ENCODE results near the gene RBMS1. TPM values are rescaled to one million over a fixed set of nuclear protein-coding genes. Genes with fewer than 3 reads are reported as not detected.

RBMS1 gene
- 52.1 and 55.5 TPM in 2 replicates for total RNA-seq (2016; rRNA removed; fragmentation: Illumina TruSeq; extraction: Trizol)
- 4.1 and 5.2 TPM in 2 replicates for total RNA-seq (2016; cell fraction: cytosol; rRNA removed; fragmentation: Illumina TruSeq; extraction: Trizol; ENCODE audit: low read depth)
- total RNA-seq (2016; cell fraction: insoluble cytoplasmic fraction; rRNA removed; fragmentation: Illumina TruSeq; extraction: Trizol) = 51.6 and 52.5 TPM in 2 replicates
- total RNA-seq (2016; cell fraction: membrane; rRNA removed; fragmentation: Illumina TruSeq; extraction: Trizol) = 18.5 and 21.0 TPM in 2 replicates
- 44.0 and 59.0 TPM in 2 replicates for total RNA-seq (2016; cell fraction: nucleus; rRNA removed; fragmentation: Illumina TruSeq; extraction: Trizol)
- polyA plus RNA-seq (2011; rRNA removed) = 82.9 and 110 TPM in 2 replicates
- 71.0 and 80.7 TPM in 2 replicates for polyA plus RNA-seq (2011; cell fraction: cytosol; rRNA removed)
- 50.6 and 54.0 TPM in 2 replicates for polyA plus RNA-seq (2011; cell fraction: nucleus; rRNA removed)
- 70.0 and 92.2 TPM in 2 replicates for polyA plus RNA-seq (2012)
- polyA plus RNA-seq (2016; cell fraction: cytosol; fragmentation: Illumina TruSeq; extraction: Trizol; ENCODE audit: low read depth) = 2.6 and 2.7 TPM in 2 replicates
- polyA plus RNA-seq (2016; cell fraction: insoluble cytoplasmic fraction; fragmentation: Illumina TruSeq; extraction: Trizol; ENCODE audit: low read depth) = 51.8 and 60.2 TPM in 2 replicates
- polyA plus RNA-seq (2016; cell fraction: membrane; fragmentation: Illumina TruSeq; extraction: Trizol; ENCODE audit: low read depth) = 10.2 and 12.3 TPM in 2 replicates
- polyA plus RNA-seq (2016; cell fraction: nucleus; fragmentation: Illumina TruSeq; extraction: Trizol; ENCODE audit: insufficient read depth, low read depth) = 43.3 and 48.9 TPM in 2 replicates
- 28.8 and 93.8 TPM in 2 replicates for polyA minus RNA-seq (2011; rRNA and poly(A)+ RNA removed; ENCODE audit: low replicate concordance)
- polyA minus RNA-seq (2011; cell fraction: cytosol; rRNA and poly(A)+ RNA removed) = 56.0 and 61.6 TPM in 2 replicates
- 172 and 186 TPM in 2 replicates for polyA minus RNA-seq (2011; cell fraction: nucleus; rRNA and poly(A)+ RNA removed)
- Bru-seq, nascent RNA = percentile 94 among the genes with signal in this experiment
- BruChase-seq, experiment 1, labeled RNA remaining after a 6-hour chase = percentile 77 among the genes with signal in this experiment
- percentile 81 among the genes with signal in this experiment for BruChase-seq, experiment 2, labeled RNA remaining after a 2-hour chase
- long read RNA-seq, experiment 1, full-length matches to known transcripts = 5 of 28 reads
- long read RNA-seq, experiment 1, partial matches to known transcripts = 4 of 28 reads
- long read RNA-seq, experiment 1, other reads (novel, unspliced or antisense) = 19 of 28 reads
- long read RNA-seq, experiment 2, full-length matches to known transcripts = 2 of 85 reads
- long read RNA-seq, experiment 2, partial matches to known transcripts = 1 of 85 reads
- long read RNA-seq, experiment 2, other reads (novel, unspliced or antisense) = 82 of 85 reads

GRCh38 chr2:160493227-160494028 is at the start of gene RBMS1:
Gene RBMS1 (minus strand): TSS chr2:160493807. CDS start chr2:160493363, 444 bp downstream.
- no peaks in the 10 kb centered on the region for H3K36me3 ChIP-seq (replicated peaks in 1 of 2; ENCODE audit: control insufficient read depth in 1 of 2, insufficient read depth in 2 of 2, low read length in 2 of 2)
- intact Hi-C loops (cut with micrococcal nuclease; ENCODE audit: unreplicated experiment) (loop anchor here (1.0 to 2.0 kb wide), 4 partner anchors 39 to 667 kb away; partner anchors contain the start of gene TANK), in situ Hi-C loops (cut with HindIII; ENCODE audit: extremely low pct_ligation_motif_present, low pct_unique_long_range_greater_than_20kb) (no loop called here)
- peak within 1 kb of the TSS; percentile 88 to 97 (median 95) for H3K4me3 ChIP-seq (replicated peaks in 1 of 3; ENCODE audit: insufficient read depth in 1 of 3, low read depth in 2 of 3, low read length in 3 of 3)
- peak; percentile 60 for DNase-seq (ENCODE audit: low spot score)
- H4K20me1 ChIP-seq (ENCODE audit: insufficient read depth, low read length) = peaks cover 4% of the 10 kb centered on the region; the same call in 1 of the 2 replicates
- peak; percentile 67 for ATAC-seq
- H3K4me2 ChIP-seq (ENCODE audit: low read depth, low read length) = peak within 1 kb of the TSS; percentile 91
- H2AFZ ChIP-seq (ENCODE audit: low read length) = peak within 1 kb of the TSS; percentile 9
- H3K9me3 ChIP-seq (ENCODE audit: low read length) = no peaks in the 10 kb centered on the region
- ChIA-PET CTCF (ENCODE audit: low intra/inter-chr PET ratio, low total read pairs) (no interaction called here), POLR2A (interaction anchor here (0.7 to 1.9 kb wide), 6 partner anchors 59 to 436 kb away, joined by 3 to 9 read pairs (median 4); no protein-coding TSS in a partner anchor)
- H3K27me3 ChIP-seq (ENCODE audit: control insufficient read depth in 1 of 2, insufficient read depth in 2 of 2, low read length in 2 of 2) = peaks cover 0 to 20% of the 10 kb centered on the region in 2 experiments; a peak in 3 of 5 replicates
- peak within 1 kb of the TSS; percentile 96 for H3K27ac ChIP-seq (ENCODE audit: extremely low read length, insufficient read depth, low read length)
- peaks cover 37% of the 10 kb centered on the region for H3K79me2 ChIP-seq (ENCODE audit: insufficient read depth, low read length)
- WGBS (ENCODE audit: low lambda C conversion rate) = 1% methylated on average over 35 of the region's 66 CpGs
- no peak for FAIRE-seq
- H3K9ac ChIP-seq (ENCODE audit: insufficient read depth, low read depth, low read length) = peak within 1 kb of the TSS; percentile 96
- peaks cover 32% of the 10 kb centered on the region for H3K4me1 ChIP-seq (ENCODE audit: insufficient read depth, low read length)
- no TSS peak for BruUV-seq (replicated peaks)
- no peak for TF ChIP-seq SOX13 (IDR thresholded peaks at IDR 0.05)
- TF ChIP-seq SOX13 (CRISPR knock-in tag; conservative IDR thresholded peaks at IDR 0.05 in 1 of 2, IDR thresholded peaks at IDR 0.05 in 1 of 2) = peak in 1 of 2 experiments; percentile 46; a peak in 1 of 4 replicates
- no peak for TF ChIP-seq GLMP (CRISPR knock-in tag; IDR thresholded peaks at IDR 0.05; ENCODE audit: borderline replicate concordance)
- TF ChIP-seq MXI1 (IDR thresholded peaks at IDR 0.05; ENCODE audit: borderline replicate concordance, low read depth, low read length) = no peak
- TF ChIP-seq ZNF512 (CRISPR knock-in tag; IDR thresholded peaks at IDR 0.05) = no peak
- peak; percentile 66; the same call in 1 of the 2 replicates for TF ChIP-seq HINFP (CRISPR knock-in tag; IDR thresholded peaks at IDR 0.05; ENCODE audit: low read depth)
- no peak for TF ChIP-seq TP53 (CRISPR knock-in tag; conservative IDR thresholded peaks at IDR 0.05)
- 0 out of 2 replicates have a peak, but pooled peaks have one; percentile 38 for TF ChIP-seq IRF2 (CRISPR knock-in tag; IDR thresholded peaks at IDR 0.05)

Data from HepG2 (cell line).